ENCODE data around the gene CAMK2G.
"Not testable (repeated sequence)": the region's sequence is repeated elsewhere in the genome, so short reads cannot be mapped to it uniquely, and the experiment has no call there.

CAMK2G gene

GRCh38 chr10:73901261-73901660 is 26.9 kb upstream of the CAMK2G start:
- DNase-seq = no peak

- DNase-seq = no peak
Observed at GRCh38 chr10:73900064-73900463, 25.7 kb upstream of the CAMK2G start.

- no peak for DNase-seq
Observed at GRCh38 chr10:73899423-73899822, 25.1 kb upstream of the CAMK2G start.

- DNase-seq = no peak
Observed at GRCh38 chr10:73898730-73899410, 24.5 kb upstream of the CAMK2G start.

- DNase-seq = no peak
Observed at GRCh38 chr10:73897693-73898092, 23.3 kb upstream of the CAMK2G start.

- not testable (repeated sequence) for DNase-seq
Observed at GRCh38 chr10:73895381-73895780, 21.0 kb upstream of the CAMK2G start.

GRCh38 chr10:73894245-73894971 is 20.1 kb upstream of the CAMK2G start:
- no peak for DNase-seq

- no peak for DNase-seq
Observed at GRCh38 chr10:73893426-73893825, 19.1 kb upstream of the CAMK2G start.

- DNase-seq = no peak
Observed at GRCh38 chr10:73892310-73893030, 18.1 kb upstream of the CAMK2G start.

GRCh38 chr10:73891540-73891939 is 17.2 kb upstream of the CAMK2G start:
- no peak for DNase-seq

- not testable (repeated sequence) for DNase-seq
Observed at GRCh38 chr10:73890830-73891229, 16.5 kb upstream of the CAMK2G start.

- no peak for DNase-seq
Observed at GRCh38 chr10:73890261-73890660, 15.9 kb upstream of the CAMK2G start.

- DNase-seq = not testable (repeated sequence)
Observed at GRCh38 chr10:73889416-73889815, 15.1 kb upstream of the CAMK2G start.

GRCh38 chr10:73889014-73889413 is 14.7 kb upstream of the CAMK2G start:
- DNase-seq = peak; percentile 95

- DNase-seq = peak; percentile 69
Observed at GRCh38 chr10:73888514-73888913, 14.2 kb upstream of the CAMK2G start.

GRCh38 chr10:73887294-73888039 is 13.1 kb upstream of the CAMK2G start:
- DNase-seq = no peak

- DNase-seq = peak; percentile 14
Observed at GRCh38 chr10:73886661-73887293, 12.4 kb upstream of the CAMK2G start.

- DNase-seq = peak; percentile 40
Observed at GRCh38 chr10:73886085-73886529, 11.8 kb upstream of the CAMK2G start.

GRCh38 chr10:73884017-73884416 is 9.7 kb upstream of the CAMK2G start:
- no peak for DNase-seq

- no peak for DNase-seq
Observed at GRCh38 chr10:73881221-73881919, 7.0 kb upstream of the CAMK2G start.

GRCh38 chr10:73879296-73880173 is 5.2 kb upstream of the CAMK2G start:
- DNase-seq = peak; percentile 53

All from DMS153 (cell line).